ENCODE measurements around the gene MED16. TPM values are rescaled to one million over a fixed set of nuclear protein-coding genes. Genes with fewer than 3 reads are reported as not detected.
"Not testable (repeated sequence)": the region's sequence is repeated elsewhere in the genome, so short reads cannot be mapped to it uniquely, and the experiment has no call there.

Gene MED16
- total RNA-seq, 1 donor from 2014 or later: 55.7 TPM

- DNase-seq (ENCODE audit: low spot score); H3K4me3 Mint-ChIP-seq (ENCODE audit: low read depth); H3K27ac Mint-ChIP-seq; H3K9me3 Mint-ChIP-seq; H3K4me1 Mint-ChIP-seq (ENCODE audit: low read depth); intact Hi-C loops (cut with micrococcal nuclease): not testable (repeated sequence)
- H3K27me3 Mint-ChIP-seq (ENCODE audit: low read depth): peaks cover 14% of the 10 kb centered on the region
- peaks cover 17% of the 10 kb centered on the region for H3K36me3 Mint-ChIP-seq (ENCODE audit: low read depth)
Measured at GRCh38 chr19:820212-820611, 72.8 kb downstream of the MED16 start.

Other genes starting within 250 kb of the MED16 start
- gene RNF126, start 230.0 kb downstream of the MED16 start, total RNA-seq: 83.2 and 89.4 TPM in 2 replicates
- 6.9 and 8.0 TPM in 2 replicates for gene FSTL3, start 216.8 kb downstream of the MED16 start, total RNA-seq
- gene PRSS57, start 197.7 kb downstream of the MED16 start, total RNA-seq: not detected in 2 replicates
- not detected in 2 replicates for gene PALM, start 184.3 kb downstream of the MED16 start, total RNA-seq
- gene MISP, start 142.1 kb downstream of the MED16 start, total RNA-seq: not detected in 2 replicates
- 735 and 739 TPM in 2 replicates for gene PTBP1, start 95.7 kb downstream of the MED16 start, total RNA-seq
- gene PLPPR3, start 71.2 kb downstream of the MED16 start, total RNA-seq: not detected in 2 replicates
- gene AZU1, start 65.3 kb downstream of the MED16 start, total RNA-seq: not detected in 2 replicates
- gene PRTN3, start 52.2 kb downstream of the MED16 start, total RNA-seq: not detected in 2 replicates
- not detected in 2 replicates for gene ELANE, start 40.9 kb downstream of the MED16 start, total RNA-seq
- gene CFD, start 33.5 kb downstream of the MED16 start, total RNA-seq: 0.94 and 1.8 TPM in 2 replicates
- gene RNU6-9, start 297 bp upstream of the MED16 start, total RNA-seq: not detected in 2 replicates
- 77.1 and 83.3 TPM in 2 replicates for gene R3HDM4, start 20.0 kb upstream of the MED16 start, total RNA-seq
- 7.1 and 8.0 TPM in 2 replicates for gene KISS1R, start 24.1 kb upstream of the MED16 start, total RNA-seq
- 42.0 and 42.6 TPM in 2 replicates for gene ARID3A, start 32.8 kb upstream of the MED16 start, total RNA-seq
- gene WDR18, start 91.2 kb upstream of the MED16 start, total RNA-seq: 88.6 and 94.9 TPM in 2 replicates
- 0.11 TPM in 1 of 2 replicates, not detected in the other for gene GRIN3B, start 107.2 kb upstream of the MED16 start, total RNA-seq
- gene TMEM259, start 127.9 kb upstream of the MED16 start, total RNA-seq: 137 and 138 TPM in 2 replicates
- not detected in 2 replicates for gene RNU6-2, start 128.3 kb upstream of the MED16 start, total RNA-seq
- 160 and 163 TPM in 2 replicates for gene CNN2, start 133.4 kb upstream of the MED16 start, total RNA-seq
- 17.2 and 19.6 TPM in 2 replicates for gene ABCA7, start 146.9 kb upstream of the MED16 start, total RNA-seq
- gene ARHGAP45, start 174.0 kb upstream of the MED16 start, total RNA-seq: 158 TPM in 2 replicates
- gene POLR2E, start 202.2 kb upstream of the MED16 start, total RNA-seq: 260 and 272 TPM in 2 replicates
- gene GPX4, start 210.8 kb upstream of the MED16 start, total RNA-seq: 257 TPM in 2 replicates

All from activated T-helper 2 cell treated with anti-CD3 and anti-CD28 coated beads, Interferon-gamma antibody, Interleukin-2, Interleukin-4, amounts not matched to agents 10 μg/mL and 5 μg/mL and 100 μg/mL, durations not matched to agents 14 hours and 24 hours and 36 hours (primary cell).